Prostate gland (tissue), 2 donors: ENCODE results near the gene AS3MT. TPM values are rescaled to one million over a fixed set of nuclear protein-coding genes. Genes with fewer than 3 reads are reported as not detected.

Source experiments
- DNase-seq: peaks from one replicate; pipeline ENCODE4 v3.0.0-alpha.2; 2019; ENCODE audit warnings: low spot score
- H3K27ac ChIP-seq, 2 donors: fragments of 200-600 bp; sonication (generic); 2 replicates each; pipeline ENCODE4 v1.5.1; 2017 to 2019
- H3K27me3 ChIP-seq: fragments of 200-600 bp; sonication (generic); replicated peaks from 2 replicates; pipeline ENCODE4 v1.5.1; 2019; ENCODE audit not compliant: insufficient read depth
- H3K36me3 ChIP-seq, 2 donors: fragments of 200-600 bp; sonication (generic); 1 replicate in 1 of 2; 2 replicates in 1 of 2; pipeline versions ENCODE4 v1.5.1 to v1.8.1; 2017 to 2019
- H3K4me1 ChIP-seq: fragments of 200-600 bp; sonication (generic); replicated peaks from 2 replicates; pipeline ENCODE4 v1.5.1; 2019
- H3K4me3 ChIP-seq, 2 donors: fragments of 200-600 bp; sonication (generic); 2 replicates each; pipeline ENCODE4 v1.5.1; 2017 to 2019
- H3K9me3 ChIP-seq: fragments of 200-600 bp; sonication (generic); 2 replicates; pipeline ENCODE4 v1.5.1; 2017
- CTCF ChIP-seq, 4 experiments: fragments of 200-600 bp in 2 of 4; fragments of 450-650 bp in 2 of 4; sonication (generic) in 2 of 4; IDR thresholded peaks; 1 replicate in 3 of 4; 2 replicates in 1 of 4; pipeline ENCODE4 v1.5.1; 2016 to 2019; ENCODE audit warnings: antibody characterized with exemption in 4 of 4, mild to moderate bottlenecking in 2 of 4, moderate library complexity in 2 of 4
- POLR2A ChIP-seq: fragments of 450-650 bp; IDR thresholded peaks from one replicate; pipeline ENCODE4 v1.6.1; 2016; ENCODE audit warnings: antibody characterized with exemption, mild to moderate bottlenecking
- POLR2AphosphoS5 ChIP-seq: sonication (generic); formaldehyde crosslinking; IDR thresholded peaks from one replicate; pipeline ENCODE4 v1.6.1; 2017; ENCODE audit warnings: antibody characterized with exemption
- WGBS: methylation state at CpG from one replicate; pipeline ENCODE4 v1.1.5; 2018; 5-methylcytosine and 5-hydroxymethylcytosine counted together
- intact Hi-C: fragments of 100-400 bp; cut with DNase I; formaldehyde crosslinking; loops from one replicate; pipeline ENCODE4 v1.14.2; 2022
- total RNA-seq, 2 donors: library from RNA; depleted of rRNA; stranded (reverse); fragments of >200 nt; gene quantifications; one replicate each; pipeline ENCODE4 v1.1.0, GENCODE V29; 2016

The AS3MT gene
- total RNA-seq, 2 donors from 2014 or later: 8.4 to 17.4 TPM

GRCh38 chr10:102894466-102895213 is 25.4 kb downstream of the AS3MT start:
- H3K4me3 ChIP-seq: no peak overlapping the region
- H3K27me3 ChIP-seq: no peaks in the 10 kb centered on the region
- H3K9me3 ChIP-seq: no peaks in the 10 kb centered on the region
- no peaks in the 10 kb centered on the region for H3K36me3 ChIP-seq
- no peak for TF ChIP-seq CTCF (IDR thresholded peaks at IDR 0.05)
- TF ChIP-seq POLR2A: no peak
- no peak for TF ChIP-seq POLR2AphosphoS5
- H3K27ac ChIP-seq: no peak overlapping the region
- intact Hi-C loops: no loop called here
- no peak for DNase-seq
- WGBS: 83% methylated on average over 4 of the region's 4 CpGs
- H3K4me1 ChIP-seq: no peaks in the 10 kb centered on the region

- no peaks in the 10 kb centered on the region for H3K36me3 ChIP-seq
- no peak overlapping the region for H3K4me3 ChIP-seq
- whole genome bisulfite sequencing: 75% methylated on average over 3 of the region's 3 CpGs
- no peak for TF ChIP-seq POLR2AphosphoS5
- no peak for TF ChIP-seq CTCF (IDR thresholded peaks at IDR 0.05)
- TF ChIP-seq POLR2A: no peak
- no peak for DNase-seq
- no peaks in the 10 kb centered on the region for H3K27me3 ChIP-seq
- H3K9me3 ChIP-seq: no peaks in the 10 kb centered on the region
- intact Hi-C loops: loop anchor here (5.0 kb wide), 1 partner anchor 68 kb away; no protein-coding TSS in a partner anchor
- H3K27ac ChIP-seq: no peak overlapping the region
- no peaks in the 10 kb centered on the region for H3K4me1 ChIP-seq
Observed at GRCh38 chr10:102900006-102900405, 30.7 kb downstream of the AS3MT start.

GRCh38 chr10:102904346-102904745 is 35.1 kb downstream of the AS3MT start:
- Histone ChIP-seq H3K9me3 (no peaks in the 10 kb centered on the region), H3K36me3 (no peaks in the 10 kb centered on the region), H3K4me3 (no peak overlapping the region), H3K4me1 (no peaks in the 10 kb centered on the region), H3K27me3 (no peaks in the 10 kb centered on the region), H3K27ac (no peak overlapping the region)
- DNase-seq: no peak
- TF ChIP-seq CTCF (IDR thresholded peaks at IDR 0.05) (no peak), POLR2AphosphoS5 (no peak), POLR2A (no peak)
- intact Hi-C loops: loop anchor here (5.0 kb wide), 1 partner anchor 72 kb away; no protein-coding TSS in a partner anchor

- intact Hi-C loops: no loop called here
- Histone ChIP-seq H3K36me3 (no peaks in the 10 kb centered on the region), H3K27ac (no peak overlapping the region), H3K27me3 (no peaks in the 10 kb centered on the region), H3K9me3 (no peaks in the 10 kb centered on the region), H3K4me3 (no peak overlapping the region), H3K4me1 (no peaks in the 10 kb centered on the region)
- WGBS: 76% methylated on average over 4 of the region's 4 CpGs
- no peak for TF ChIP-seq CTCF (IDR thresholded peaks at IDR 0.05)
- no peak for TF ChIP-seq POLR2AphosphoS5
- no peak for TF ChIP-seq POLR2A
- DNase-seq: no peak
Observed at GRCh38 chr10:102906507-102906906, 37.2 kb downstream of the AS3MT start.

GRCh38 chr10:102914781-102915180 is 45.5 kb downstream of the AS3MT start:
- intact Hi-C loops: no loop called here

More at GRCh38 chr10:102914781-102915180, 45.5 kb downstream of the AS3MT start:
- Histone ChIP-seq H3K27ac (no peak overlapping the region), H3K27me3 (no peaks in the 10 kb centered on the region), H3K36me3 (no peaks in the 10 kb centered on the region), H3K4me1 (peaks cover 7% of the 10 kb centered on the region), H3K9me3 (no peaks in the 10 kb centered on the region), H3K4me3 (no peak overlapping the region)
- no peak for DNase-seq
- 87% methylated on average over 1 of the region's 1 CpG for WGBS
- TF ChIP-seq CTCF (IDR thresholded peaks at IDR 0.05) (no peak), POLR2A (no peak), POLR2AphosphoS5 (no peak)
